ENCODE data around the gene DBT.
"Not testable (repeated sequence)": the region's sequence is repeated elsewhere in the genome, so short reads cannot be mapped to it uniquely, and the experiment has no call there.

The DBT gene

DNA sequence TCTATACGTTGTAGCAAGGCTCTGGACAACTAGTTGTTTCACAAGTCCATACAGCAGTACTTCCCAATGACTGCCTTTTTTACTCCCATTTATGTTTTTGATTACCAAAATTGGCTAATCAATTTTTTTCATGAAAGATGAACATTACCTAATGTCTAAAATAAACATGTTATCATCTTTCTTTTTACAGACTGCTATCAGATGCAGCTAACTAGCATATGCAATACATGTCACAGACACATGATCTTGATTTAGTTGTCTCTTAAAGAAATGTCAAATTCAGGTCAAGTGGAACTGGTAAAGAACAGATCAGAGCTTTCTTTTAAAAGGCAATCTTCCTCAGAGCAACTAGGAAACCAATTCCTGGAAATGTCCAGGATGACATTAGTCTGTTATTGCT lies 630 bp upstream of the DBT start:
- no peak for DNase-seq (ENCODE audit: low spot score)

DNA sequence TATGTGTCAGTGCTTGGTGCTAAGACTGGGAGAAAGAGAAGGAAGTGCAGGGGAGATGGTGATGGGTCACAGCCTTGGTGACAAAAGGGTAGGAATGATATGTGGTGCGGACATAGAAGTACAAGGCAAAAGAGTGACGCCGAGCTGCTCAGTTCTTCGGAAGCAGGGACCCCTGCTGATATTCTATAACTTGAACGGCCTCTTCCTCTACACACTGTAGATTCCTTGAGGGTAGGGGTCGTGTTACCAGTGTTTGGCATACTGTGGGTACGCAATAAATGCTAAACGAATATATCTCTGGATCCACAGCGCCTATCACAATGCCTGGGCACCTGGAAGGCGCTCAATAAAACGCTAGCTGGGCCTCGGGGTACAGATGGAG lies 488 bp downstream of the DBT start:
- no peak for DNase-seq (ENCODE audit: low spot score)

- peak; percentile 15 for DNase-seq (ENCODE audit: low spot score)
Observed at GRCh38 chr1:100246738-100247137, 2.9 kb downstream of the DBT start.

DNA sequence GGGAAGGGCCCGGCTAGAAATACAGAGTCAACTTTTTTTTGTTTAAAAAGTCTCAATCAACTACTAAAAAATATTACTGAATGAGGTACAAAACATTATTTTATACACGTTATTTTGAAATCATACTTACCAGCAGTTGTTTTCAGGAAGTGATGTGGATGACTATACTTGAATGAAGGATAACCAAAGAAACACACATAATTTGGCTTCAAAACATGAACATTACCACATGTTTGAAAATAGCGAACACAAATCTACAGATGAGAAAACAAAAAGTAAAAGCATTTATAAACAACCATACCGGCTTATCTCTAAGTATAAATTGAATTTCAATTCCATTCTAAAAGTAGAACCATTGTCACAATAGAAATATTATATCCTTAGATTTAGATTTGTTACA lies 9.0 kb downstream of the DBT start:
- DNase-seq (ENCODE audit: low spot score): no peak

GRCh38 chr1:100239961-100240360 lies 9.7 kb downstream of the DBT start:
- no peak for DNase-seq (ENCODE audit: low spot score)

- DNase-seq (ENCODE audit: low spot score): no peak
Observed at GRCh38 chr1:100237091-100237490, 12.5 kb downstream of the DBT start.

DNA sequence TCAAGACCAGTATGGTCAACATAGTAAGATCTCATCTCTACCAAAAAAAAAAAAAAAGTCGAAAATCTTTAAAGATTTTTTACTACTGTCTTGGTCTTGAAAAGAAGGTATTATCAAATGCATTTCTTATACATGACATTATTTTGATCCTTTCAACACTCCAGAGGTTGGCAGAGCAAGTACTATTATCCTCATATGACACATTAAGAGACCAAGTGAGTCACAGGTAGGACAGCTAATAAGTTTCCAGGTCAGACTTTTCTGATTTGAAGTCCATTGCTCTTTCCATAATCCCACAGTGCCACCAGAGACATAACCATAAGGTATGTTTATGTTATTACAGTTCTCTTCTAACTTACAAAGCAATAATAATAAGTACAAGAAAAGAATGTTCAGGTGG lies 15.2 kb downstream of the DBT start:
- no peak for DNase-seq (ENCODE audit: low spot score)

DNA sequence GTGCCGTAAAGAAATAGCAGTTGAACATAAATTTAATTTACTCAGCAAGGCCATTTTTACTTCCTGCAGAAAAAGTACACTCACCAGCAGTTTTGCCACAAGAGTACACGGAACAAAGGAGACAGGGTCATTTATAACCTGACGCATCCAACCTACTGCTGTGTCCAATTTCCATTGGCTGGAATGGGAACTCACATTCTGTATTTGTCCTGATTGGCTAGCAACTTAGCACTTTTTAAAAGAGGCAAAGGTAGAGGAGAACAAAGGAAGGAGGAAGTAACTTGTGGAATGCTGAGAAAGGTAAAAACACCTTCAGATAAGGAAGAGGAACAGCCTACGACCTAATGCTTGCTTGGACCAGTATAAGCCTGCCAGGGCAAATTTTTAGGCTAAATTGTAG lies 16.1 kb downstream of the DBT start:
- not testable (repeated sequence) for DNase-seq (ENCODE audit: low spot score)

DNA sequence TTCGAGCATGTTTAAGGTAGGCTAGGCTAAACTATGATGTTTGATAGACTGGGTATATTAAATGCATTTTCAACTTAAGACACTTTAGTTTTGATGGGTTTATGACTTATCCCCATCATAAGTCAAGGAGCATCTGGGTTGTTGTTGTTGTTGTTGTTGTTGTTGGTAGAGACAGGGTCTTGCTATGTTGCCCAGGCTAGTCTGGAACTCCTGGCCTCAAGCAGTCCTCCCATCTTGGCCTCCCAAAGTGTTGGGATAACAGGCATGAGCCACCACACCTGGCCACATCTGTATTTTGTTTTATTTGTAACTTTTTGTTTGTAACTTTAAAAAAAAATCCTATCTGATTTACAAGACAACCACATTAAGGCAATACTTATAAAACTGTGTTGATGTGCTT lies 17.5 kb downstream of the DBT start:
- DNase-seq (ENCODE audit: low spot score): no peak

- no peak for DNase-seq (ENCODE audit: low spot score)
Observed at GRCh38 chr1:100231721-100232120, 17.9 kb downstream of the DBT start.

GRCh38 chr1:100230765-100231164 lies 18.9 kb downstream of the DBT start:
- DNase-seq (ENCODE audit: low spot score): no peak

- DNase-seq (ENCODE audit: low spot score): no peak
Observed at GRCh38 chr1:100229681-100230443, 19.8 kb downstream of the DBT start.

- no peak for DNase-seq (ENCODE audit: low spot score)
Observed at GRCh38 chr1:100222428-100222827, 27.2 kb downstream of the DBT start.

- no peak for DNase-seq (ENCODE audit: low spot score)
Observed at GRCh38 chr1:100219883-100220282, 29.8 kb downstream of the DBT start.

- no peak for DNase-seq (ENCODE audit: low spot score)
Observed at GRCh38 chr1:100219457-100219856, 30.2 kb downstream of the DBT start.

GRCh38 chr1:100217834-100218233 lies 31.8 kb downstream of the DBT start:
- DNase-seq (ENCODE audit: low spot score): no peak

GRCh38 chr1:100215101-100215500 lies 34.5 kb downstream of the DBT start:
- DNase-seq (ENCODE audit: low spot score): no peak

DNA sequence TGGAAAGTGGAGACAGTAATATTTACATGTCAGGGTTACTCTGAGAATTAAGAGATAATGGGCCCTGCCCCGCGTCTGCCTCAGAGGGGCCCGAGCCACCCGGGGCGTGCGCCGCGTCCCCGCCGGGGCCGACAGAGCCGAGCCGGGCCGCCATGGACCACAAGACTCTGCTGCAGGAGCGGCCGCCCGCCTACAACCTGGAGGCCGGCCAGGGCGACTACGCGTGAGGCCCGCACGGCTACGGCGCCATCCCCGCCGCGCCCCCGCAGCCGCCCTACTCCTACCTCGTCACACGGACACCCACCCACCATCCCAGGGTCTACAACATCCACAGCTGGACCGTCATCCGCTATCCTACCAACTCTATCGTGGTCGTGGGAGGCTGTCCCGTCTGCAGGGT lies 36.5 kb downstream of the DBT start:
- DNase-seq (ENCODE audit: low spot score): no peak

GRCh38 chr1:100206301-100206700 lies 43.3 kb downstream of the DBT start:
- DNase-seq (ENCODE audit: low spot score): no peak

GRCh38 chr1:100205593-100205992 lies 44.0 kb downstream of the DBT start:
- not testable (repeated sequence) for DNase-seq (ENCODE audit: low spot score)

- not testable (repeated sequence) for DNase-seq (ENCODE audit: low spot score)
Observed at GRCh38 chr1:100205103-100205502, 44.5 kb downstream of the DBT start.

GRCh38 chr1:100202703-100203102 lies 46.9 kb downstream of the DBT start:
- DNase-seq (ENCODE audit: low spot score): not testable (repeated sequence)

GRCh38 chr1:100200060-100200459 lies 49.6 kb downstream of the DBT start:
- not testable (repeated sequence) for DNase-seq (ENCODE audit: low spot score)

DNA sequence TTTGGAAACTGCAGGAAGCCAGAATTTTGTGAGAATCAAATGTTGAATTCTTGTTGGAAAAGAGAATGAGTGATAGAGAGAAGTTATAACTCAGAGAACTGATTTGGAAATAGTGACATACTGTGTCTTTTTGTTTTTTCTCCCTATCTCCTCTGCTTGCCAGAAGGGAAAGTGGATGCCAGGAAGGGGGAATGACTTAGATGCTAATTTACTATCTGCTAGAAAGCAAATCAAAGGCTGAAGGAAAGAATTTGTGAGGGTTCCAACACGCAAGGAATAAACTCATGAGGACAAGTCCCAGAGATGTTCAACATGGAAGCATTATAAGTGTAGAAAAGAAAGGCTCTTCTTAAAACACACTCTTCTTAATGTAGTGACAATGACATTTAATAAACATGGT lies 51.0 kb downstream of the DBT start:
- DNase-seq (ENCODE audit: low spot score): no peak

All from hematopoietic multipotent progenitor cell treated with erythropoietin and hydrocortisone succinate and interleukin-3 and kit ligand, for 17 days (in vitro differentiated cells).